ENCODE results near the gene GUSB. TPM values are rescaled to one million over a fixed set of nuclear protein-coding genes. Genes with fewer than 3 reads are reported as not detected.

Gene GUSB
- total and polyA plus RNA-seq, 2 of the 4 experiments (the other 2 are of a cell fraction), result 12.9 to 47.7 TPM

DNA sequence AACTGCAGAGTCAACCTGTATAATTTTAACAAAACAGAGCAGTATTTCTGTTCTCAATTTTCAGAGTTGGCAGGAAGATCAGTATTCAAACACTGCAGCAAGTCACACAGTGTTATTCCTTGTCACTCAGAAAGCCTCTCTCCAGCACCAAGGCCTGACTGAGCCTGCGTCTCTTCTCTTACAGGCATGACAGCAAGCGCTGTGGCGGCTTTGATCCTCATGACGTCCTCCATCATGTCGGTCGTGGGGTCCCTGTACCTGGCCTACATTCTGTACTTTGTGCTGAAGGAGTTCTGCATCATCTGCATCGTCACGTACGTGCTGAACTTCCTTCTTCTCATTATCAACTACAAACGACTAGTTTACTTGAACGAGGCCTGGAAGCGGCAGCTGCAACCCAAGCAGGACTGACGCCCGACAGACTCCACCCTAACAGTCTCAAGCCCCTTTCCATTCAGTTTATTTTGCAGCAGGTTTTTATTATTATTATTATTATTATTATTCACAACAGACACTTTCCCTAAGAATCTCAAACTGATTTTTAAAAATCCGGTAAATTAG, 28.0 kb downstream of the GUSB start:
- CTCF ChIA-PET, result no interaction called here
- no peak overlapping the region for H2BK120ac ChIP-seq (ENCODE audit: low read depth, low read length)
- BruUV-seq (replicated peaks), result no TSS peak
- no peaks in the 10 kb centered on the region for H3K4me1 ChIP-seq (ENCODE audit: control insufficient read depth, insufficient read depth, low read length)
- H3K14ac ChIP-seq (replicated peaks; ENCODE audit: low read depth, low read length), result no peak overlapping the region
- no peak overlapping the region for H4K91ac ChIP-seq (ENCODE audit: insufficient read depth, low read depth, low read length)
- intact Hi-C loops (cut with micrococcal nuclease), result no loop called here
- in situ Hi-C loops (cut with MboI; ENCODE audit: low sequenced_read_pairs), result loop anchor here (25.0 kb wide), 1 partner anchor 217 kb away; no protein-coding TSS in a partner anchor
- H2AK9ac ChIP-seq (replicated peaks; ENCODE audit: low read depth, low read length, poor library complexity), result no peak overlapping the region
- ATAC-seq (ENCODE audit: low read depth) (no peak), DNase-seq (no peak)
- H3K4ac ChIP-seq (ENCODE audit: low read depth, low read length), result no peak overlapping the region
- peaks cover 13% of the 10 kb centered on the region for H3K36me3 ChIP-seq (ENCODE audit: control insufficient read depth, insufficient read depth, low read length)
- H2BK15ac ChIP-seq (ENCODE audit: low read depth, low read length), result no peak overlapping the region
- no peak overlapping the region for H3K27ac ChIP-seq (ENCODE audit: insufficient read depth, low read length)
- POLR2A ChIA-PET (ENCODE audit: unreplicated experiment), result no interaction called here
- 100% methylated on average over 5 of the region's 15 CpGs; no CpG with 5 or more reads in 1 of the 2 experiments for WGBS, 2 experiments (ENCODE audit: extremely low coverage in 2 of 2, insufficient read length in 1 of 2)
- H3K56ac ChIP-seq (ENCODE audit: extremely low read depth, insufficient read depth, low read length), result no peak overlapping the region
- no peak overlapping the region for H3K9ac ChIP-seq (ENCODE audit: low read depth, low read length)
- H3K9me3 ChIP-seq (ENCODE audit: control insufficient read depth, insufficient read depth, low read length), result no peaks in the 10 kb centered on the region
- H3K9me1 ChIP-seq (ENCODE audit: insufficient read depth, low read length), result 0 out of 2 replicates have a peak, but pooled peaks cover 3% of the 10 kb centered on the region
- no peak overlapping the region for H3K4me2 ChIP-seq (ENCODE audit: low read depth, low read length)
- no peaks in the 10 kb centered on the region for H3K27me3 ChIP-seq (ENCODE audit: control insufficient read depth, insufficient read depth, low read length)
- H2AK5ac ChIP-seq (ENCODE audit: low read depth, low read length), result no peak overlapping the region
- peaks cover 15 to 19% of the 10 kb centered on the region in 2 experiments for H3K79me1 ChIP-seq (ENCODE audit: low read depth in 1 of 2, low read length in 2 of 2)
- no peaks in the 10 kb centered on the region; the same call in 1 of the 2 replicates for H4K20me1 ChIP-seq (ENCODE audit: insufficient read depth, low read length)
- dilution Hi-C loops (cut with HindIII; ENCODE audit: low sequenced_read_pairs, unreplicated experiment), result no loop called here
- no peak overlapping the region for H3K23ac ChIP-seq (ENCODE audit: low read depth, low read length)
- no peak overlapping the region for H4K8ac ChIP-seq (ENCODE audit: low read depth in 2 of 2, low read length in 2 of 2)
- H3K18ac ChIP-seq (ENCODE audit: low read depth, low read length), result no peak overlapping the region
- H2BK20ac ChIP-seq (ENCODE audit: low read depth, low read length), result no peak overlapping the region
- TF ChIP-seq RAD21 (IDR thresholded peaks at IDR 0.05; ENCODE audit: low read length) (no peak), RFX5 (IDR thresholded peaks at IDR 0.05; ENCODE audit: low read depth, low read length) (no peak), BHLHE40 (IDR thresholded peaks at IDR 0.05; ENCODE audit: low read depth, low read length) (no peak), NFE2L2 (IDR thresholded peaks at IDR 0.05; ENCODE audit: low read depth, low read length) (no peak), SMC3 (IDR thresholded peaks at IDR 0.05; ENCODE audit: low read depth, low read length) (no peak), POLR2A (IDR thresholded peaks at IDR 0.05; ENCODE audit: low read depth, low read length) (no peak), MXI1 (IDR thresholded peaks at IDR 0.05; ENCODE audit: borderline replicate concordance, low read depth, low read length) (no peak), FOS (IDR thresholded peaks at IDR 0.05; ENCODE audit: low read depth, low read length) (no peak)
- H2AFZ ChIP-seq (replicated peaks; ENCODE audit: low read length, poor library complexity), result no peak overlapping the region
- H4K5ac ChIP-seq (ENCODE audit: low read depth, low read length), result no peak overlapping the region
- no peak overlapping the region for H2BK5ac ChIP-seq (ENCODE audit: low read depth, low read length, poor library complexity, severe bottlenecking)
- no peak overlapping the region for H3K4me3 ChIP-seq (ENCODE audit: insufficient read depth, low read depth, low read length)

Measured in IMR-90 (cell line).